ENCODE results near the gene GPR84. TPM values are rescaled to one million over a fixed set of nuclear protein-coding genes. Genes with fewer than 3 reads are reported as not detected.
A peak's percentile ranks its signal among the peaks of the same experiment; 100 is the strongest.
"Not testable (repeated sequence)": the region's sequence is repeated elsewhere in the genome, so short reads cannot be mapped to it uniquely, and the experiment has no call there.

Gene GPR84
- total and polyA plus RNA-seq, 2 donors: 0.57 to 0.62 TPM

DNA sequence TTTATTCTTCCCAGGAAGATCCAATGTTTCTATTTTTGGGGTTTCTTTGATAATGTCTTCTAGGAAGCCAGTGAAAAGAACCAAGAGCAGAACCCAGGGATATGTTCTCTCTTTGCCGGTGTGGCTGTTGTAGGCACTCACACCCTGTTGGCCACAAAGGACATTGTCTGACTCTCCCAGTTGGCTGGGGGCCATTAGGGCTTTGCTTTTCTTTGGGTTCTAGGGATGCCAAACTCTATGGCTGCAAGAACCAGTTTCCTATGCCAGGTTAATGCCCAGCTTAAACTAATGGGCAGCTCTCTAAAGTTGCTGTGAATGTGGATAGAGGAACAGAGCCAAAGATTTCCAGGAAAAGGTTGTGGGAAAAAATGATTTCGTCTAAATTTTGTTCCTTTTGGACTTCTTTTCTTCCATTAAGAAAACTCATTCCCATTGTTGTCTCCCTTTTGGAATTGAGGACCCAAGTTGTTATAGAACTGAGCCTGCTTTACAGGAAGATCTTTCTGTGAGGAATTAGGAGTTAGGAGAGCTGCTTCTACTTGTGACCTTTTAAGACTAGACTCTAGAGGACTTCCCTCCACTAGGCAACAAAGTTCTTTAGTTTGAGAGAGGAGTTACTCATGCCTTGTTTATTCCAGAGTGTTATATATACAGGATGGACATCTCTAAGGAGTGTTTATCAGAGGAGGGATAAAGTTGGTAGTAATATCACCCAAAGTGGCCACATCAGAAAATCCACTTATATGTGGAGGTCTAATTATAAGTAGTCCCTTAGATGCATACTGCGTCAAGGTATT lies 26.2 kb downstream of the GPR84 start:
- Histone ChIP-seq H3K9me3 (ENCODE audit: control insufficient read depth in 2 of 2, insufficient read depth in 1 of 2, low read length in 1 of 2) (no peaks in the 10 kb centered on the region), H3K36me3 (ENCODE audit: control insufficient read depth in 2 of 2, insufficient read depth in 2 of 2, low read length in 1 of 2) (peaks cover 22 to 24% of the 10 kb centered on the region in 2 donors), H3K27me3 (ENCODE audit: control insufficient read depth in 2 of 2, insufficient read depth in 1 of 2, low read length in 1 of 2) (no peaks in the 10 kb centered on the region), H3K4me1 (ENCODE audit: control insufficient read depth in 2 of 2, insufficient read depth in 2 of 2, low read length in 2 of 2) (peaks cover 0 to 4% of the 10 kb centered on the region in 2 donors), H3K27ac (ENCODE audit: low read depth in 1 of 2, low read length in 1 of 2) (no peak overlapping the region), H3K4me3 (ENCODE audit: low read length in 2 of 2) (no peak overlapping the region)
- WGBS: 94% methylated on average over 3 of the region's 3 CpGs
- DNase-seq (ENCODE audit: low read depth in 6 of 9, low spot score in 9 of 9): no peak

DNA sequence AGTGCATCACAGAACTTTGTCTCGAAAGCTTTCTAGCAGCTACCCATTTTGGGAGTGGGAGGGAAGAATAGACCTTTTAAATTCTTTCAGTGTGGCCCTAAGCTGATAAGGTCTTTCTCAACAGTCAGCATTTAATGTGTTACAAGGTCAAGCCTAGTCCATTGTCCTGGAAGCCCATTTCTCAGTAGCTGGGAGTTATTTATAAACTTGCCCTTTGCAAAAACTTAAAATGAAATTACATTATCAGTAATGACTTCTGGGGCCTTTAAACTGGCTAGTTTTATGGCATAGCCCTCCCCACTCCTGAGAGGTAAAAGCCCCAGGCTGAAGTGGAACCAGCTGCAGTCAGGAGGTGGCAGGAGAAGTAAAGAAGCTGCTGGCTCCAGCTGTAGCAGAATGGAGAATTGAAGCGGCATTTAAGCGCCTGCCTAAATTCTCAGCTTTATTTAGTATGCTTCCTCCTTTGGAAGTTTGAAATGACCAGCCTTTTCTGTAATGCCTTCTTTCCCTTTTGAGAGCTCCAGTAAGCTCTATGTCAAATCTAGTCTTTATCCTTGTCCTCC lies 26.9 kb downstream of the GPR84 start:
- Histone ChIP-seq H3K27ac (ENCODE audit: low read depth in 1 of 2, low read length in 1 of 2) (peak overlapping the region in 1 of 2 donors; percentile 18), H3K4me3 (ENCODE audit: low read length in 2 of 2) (no peak overlapping the region), H3K36me3 (ENCODE audit: control insufficient read depth in 2 of 2, insufficient read depth in 2 of 2, low read length in 1 of 2) (peaks cover 16 to 17% of the 10 kb centered on the region in 2 donors), H3K9me3 (ENCODE audit: control insufficient read depth in 2 of 2, insufficient read depth in 1 of 2, low read length in 1 of 2) (no peaks in the 10 kb centered on the region), H3K4me1 (ENCODE audit: control insufficient read depth in 2 of 2, insufficient read depth in 2 of 2, low read length in 2 of 2) (peaks cover 0 to 4% of the 10 kb centered on the region in 2 donors), H3K27me3 (ENCODE audit: control insufficient read depth in 2 of 2, insufficient read depth in 1 of 2, low read length in 1 of 2) (no peaks in the 10 kb centered on the region)
- WGBS: 92% methylated on average over 3 of the region's 3 CpGs
- DNase-seq (ENCODE audit: low read depth in 6 of 9, low spot score in 9 of 9): no peak

DNA sequence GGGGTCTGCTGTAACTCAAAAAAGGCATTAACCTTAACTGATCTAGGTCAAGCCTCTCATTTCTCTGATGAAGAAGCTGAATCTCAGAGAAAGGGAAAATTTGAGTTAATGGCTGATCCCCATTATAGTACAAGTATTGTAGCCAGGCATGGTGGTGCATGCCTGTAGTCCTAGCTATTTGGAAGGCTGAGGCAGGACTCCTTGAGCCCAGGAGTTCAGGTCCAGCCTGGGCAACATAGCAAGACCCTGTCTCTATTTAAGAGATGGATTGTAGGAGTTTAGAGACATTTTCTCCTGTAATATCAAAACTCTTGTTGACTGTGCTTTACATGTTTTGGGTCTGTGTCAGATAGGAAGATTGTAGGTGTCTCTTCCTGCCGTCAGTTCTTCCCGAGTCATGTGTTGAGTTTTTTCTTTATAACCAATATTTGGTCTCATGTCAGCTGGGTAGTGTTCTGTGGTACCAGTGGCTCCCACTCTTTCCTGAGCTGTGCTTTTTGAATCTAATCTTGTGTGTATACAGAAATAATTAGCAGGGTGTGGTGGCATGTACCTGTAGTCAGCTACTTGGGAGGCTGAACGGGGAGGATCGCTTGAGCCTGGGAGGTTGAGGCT lies 30.8 kb downstream of the GPR84 start:
- WGBS: 93% methylated on average over 4 of the region's 4 CpGs
- Histone ChIP-seq H3K4me1 (ENCODE audit: control insufficient read depth in 2 of 2, insufficient read depth in 2 of 2, low read length in 2 of 2) (no peaks in the 10 kb centered on the region), H3K27me3 (ENCODE audit: control insufficient read depth in 2 of 2, insufficient read depth in 1 of 2, low read length in 1 of 2) (no peaks in the 10 kb centered on the region), H3K27ac (ENCODE audit: low read depth in 1 of 2, low read length in 1 of 2) (no peak overlapping the region), H3K4me3 (ENCODE audit: low read length in 2 of 2) (no peak overlapping the region), H3K36me3 (ENCODE audit: control insufficient read depth in 2 of 2, insufficient read depth in 2 of 2, low read length in 1 of 2) (peaks cover 9 to 17% of the 10 kb centered on the region in 2 donors), H3K9me3 (ENCODE audit: control insufficient read depth in 2 of 2, insufficient read depth in 1 of 2, low read length in 1 of 2) (no peaks in the 10 kb centered on the region)
- DNase-seq (ENCODE audit: low read depth in 6 of 9, low spot score in 9 of 9): no peak

DNA sequence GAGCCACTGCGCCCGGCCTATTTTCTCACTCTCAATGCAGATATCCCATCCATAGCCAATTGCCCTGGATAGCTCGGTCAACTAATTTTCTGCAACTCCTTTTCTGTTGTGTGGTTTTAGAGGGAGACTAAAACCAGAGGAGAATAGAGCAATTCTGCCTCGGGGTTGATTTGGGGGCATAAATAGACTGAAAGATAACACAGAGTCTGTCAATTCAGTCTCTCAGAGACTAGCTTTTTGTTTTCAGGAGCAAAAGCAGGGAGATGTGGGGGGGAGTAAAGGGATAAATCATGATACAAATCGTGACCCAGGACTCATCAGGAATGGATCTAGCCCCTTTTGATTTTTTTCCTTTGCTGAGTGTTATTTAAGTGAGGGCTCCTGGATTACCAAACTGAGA lies 32.8 kb downstream of the GPR84 start:
- Histone ChIP-seq H3K9me3 (ENCODE audit: control insufficient read depth in 2 of 2, insufficient read depth in 1 of 2, low read length in 1 of 2) (no peaks in the 10 kb centered on the region), H3K4me1 (ENCODE audit: control insufficient read depth in 2 of 2, insufficient read depth in 2 of 2, low read length in 2 of 2) (no peaks in the 10 kb centered on the region), H3K36me3 (ENCODE audit: control insufficient read depth in 2 of 2, insufficient read depth in 2 of 2, low read length in 1 of 2) (peaks cover 9 to 17% of the 10 kb centered on the region in 2 donors), H3K27ac (ENCODE audit: low read depth in 1 of 2, low read length in 1 of 2) (peak overlapping the region in 1 of 2 donors; percentile 18), H3K27me3 (ENCODE audit: control insufficient read depth in 2 of 2, insufficient read depth in 1 of 2, low read length in 1 of 2) (no peaks in the 10 kb centered on the region), H3K4me3 (ENCODE audit: low read length in 2 of 2) (no peak overlapping the region)
- no peak for DNase-seq (ENCODE audit: low read depth in 6 of 9, low spot score in 9 of 9)
- over 99% methylated on average over 5 of the region's 5 CpGs for WGBS

DNA sequence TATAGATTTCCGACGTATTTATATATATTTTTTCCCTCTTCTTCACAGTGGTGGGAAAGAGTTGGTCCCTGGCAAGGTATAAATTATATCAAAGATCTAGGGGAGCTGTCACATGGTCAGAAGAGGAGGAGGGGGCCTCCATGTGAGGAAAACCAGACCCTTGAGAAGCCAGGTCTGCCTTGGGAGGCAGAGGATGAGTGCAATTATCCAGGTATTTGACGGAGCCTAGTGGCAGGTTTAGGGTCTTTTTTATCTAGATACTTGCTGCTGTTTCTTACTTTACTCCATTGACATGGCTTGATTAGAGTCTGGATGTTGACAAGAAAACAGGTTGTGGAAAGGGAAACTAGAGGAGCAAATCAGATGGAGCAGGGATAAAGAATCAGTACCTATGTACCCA lies 33.8 kb downstream of the GPR84 start:
- no peaks in the 10 kb centered on the region for H3K9me3 ChIP-seq (ENCODE audit: control insufficient read depth in 2 of 2, insufficient read depth in 1 of 2, low read length in 1 of 2)
- H3K4me1 ChIP-seq (ENCODE audit: control insufficient read depth in 2 of 2, insufficient read depth in 2 of 2, low read length in 2 of 2): peaks cover 3 to 5% of the 10 kb centered on the region in 2 donors
- no peak for DNase-seq (ENCODE audit: low read depth in 6 of 9, low spot score in 9 of 9)
- no peak overlapping the region for H3K27ac ChIP-seq (ENCODE audit: low read depth in 1 of 2, low read length in 1 of 2)
- peaks cover 9 to 17% of the 10 kb centered on the region in 2 donors for H3K36me3 ChIP-seq (ENCODE audit: control insufficient read depth in 2 of 2, insufficient read depth in 2 of 2, low read length in 1 of 2)
- no peaks in the 10 kb centered on the region for H3K27me3 ChIP-seq (ENCODE audit: control insufficient read depth in 2 of 2, insufficient read depth in 1 of 2, low read length in 1 of 2)
- no peak overlapping the region for H3K4me3 ChIP-seq (ENCODE audit: low read length in 2 of 2)
- WGBS: 96% methylated on average over 3 of the region's 3 CpGs

DNA sequence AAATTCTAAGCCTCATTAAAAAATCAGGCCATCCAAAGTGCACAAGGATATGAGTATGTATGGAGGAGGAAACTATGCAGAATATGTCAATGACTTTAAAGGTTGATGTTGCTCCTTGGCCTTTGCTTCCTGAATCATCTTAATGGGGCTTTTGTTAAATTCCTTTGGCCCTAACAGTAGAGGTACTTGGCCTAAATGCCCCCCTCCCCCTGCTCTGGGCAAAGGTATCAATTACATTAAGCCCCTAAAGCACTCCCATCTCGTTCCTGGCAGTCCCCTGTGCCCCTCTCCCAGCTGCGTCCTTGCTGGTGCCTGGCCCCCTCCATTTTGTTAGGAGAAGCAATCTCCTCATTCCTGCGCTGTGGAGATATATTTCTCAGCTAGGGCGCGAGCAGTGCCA lies 34.5 kb downstream of the GPR84 start:
- no peak overlapping the region for H3K27ac ChIP-seq (ENCODE audit: low read depth in 1 of 2, low read length in 1 of 2)

DNA sequence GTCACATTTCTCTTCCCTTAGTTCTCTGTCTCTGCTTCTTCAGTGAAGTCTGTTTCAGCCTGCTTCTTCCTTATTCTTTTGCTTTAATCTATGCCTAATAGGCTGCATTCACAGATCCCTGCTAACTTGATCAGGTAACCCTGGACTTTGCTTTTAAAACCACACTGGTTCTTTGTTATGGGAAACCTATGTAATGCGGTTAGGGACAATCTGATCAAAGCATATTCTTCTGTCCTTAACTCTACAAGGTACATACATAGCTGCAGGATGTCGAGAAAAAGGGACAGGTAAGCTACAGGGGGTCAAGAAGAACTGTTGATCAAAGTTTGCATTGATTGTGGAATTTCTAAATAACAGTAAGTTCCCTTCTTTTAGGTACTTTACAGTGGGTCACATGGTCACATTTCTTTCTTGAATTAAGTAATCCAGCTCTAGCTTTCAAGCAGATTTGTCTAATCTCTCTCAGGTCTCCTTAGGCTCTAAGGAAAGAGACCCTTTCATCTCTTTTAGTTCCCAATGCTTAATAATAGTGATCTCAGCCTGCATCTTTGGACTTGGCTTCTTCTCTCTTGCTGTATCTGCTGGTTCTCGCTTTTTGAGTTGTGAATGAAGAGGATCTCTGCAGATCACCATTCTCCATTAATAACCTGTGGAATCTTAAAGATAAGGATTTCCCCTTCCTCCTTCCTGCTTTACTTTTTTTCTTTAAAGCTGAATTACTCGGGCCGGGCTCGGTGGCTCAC lies 35.5 kb downstream of the GPR84 start:
- Histone ChIP-seq H3K36me3 (ENCODE audit: control insufficient read depth in 2 of 2, insufficient read depth in 2 of 2, low read length in 1 of 2) (peaks cover 9 to 17% of the 10 kb centered on the region in 2 donors), H3K4me3 (ENCODE audit: low read length in 2 of 2) (no peak overlapping the region), H3K9me3 (ENCODE audit: control insufficient read depth in 2 of 2, insufficient read depth in 1 of 2, low read length in 1 of 2) (no peaks in the 10 kb centered on the region), H3K4me1 (ENCODE audit: control insufficient read depth in 2 of 2, insufficient read depth in 2 of 2, low read length in 2 of 2) (peaks cover 7 to 8% of the 10 kb centered on the region in 2 donors), H3K27me3 (ENCODE audit: control insufficient read depth in 2 of 2, insufficient read depth in 1 of 2, low read length in 1 of 2) (no peaks in the 10 kb centered on the region), H3K27ac (ENCODE audit: low read depth in 1 of 2, low read length in 1 of 2) (no peak overlapping the region)
- WGBS: 98% methylated on average over 6 of the region's 6 CpGs
- no peak for DNase-seq (ENCODE audit: low read depth in 6 of 9, low spot score in 9 of 9)

More for the DNA sequence above, 34.5 kb downstream of the GPR84 start:
- Histone ChIP-seq H3K4me3 (ENCODE audit: low read length in 2 of 2) (no peak overlapping the region), H3K4me1 (ENCODE audit: control insufficient read depth in 2 of 2, insufficient read depth in 2 of 2, low read length in 2 of 2) (peaks cover 3 to 5% of the 10 kb centered on the region in 2 donors), H3K36me3 (ENCODE audit: control insufficient read depth in 2 of 2, insufficient read depth in 2 of 2, low read length in 1 of 2) (peaks cover 9 to 17% of the 10 kb centered on the region in 2 donors), H3K9me3 (ENCODE audit: control insufficient read depth in 2 of 2, insufficient read depth in 1 of 2, low read length in 1 of 2) (no peaks in the 10 kb centered on the region), H3K27me3 (ENCODE audit: control insufficient read depth in 2 of 2, insufficient read depth in 1 of 2, low read length in 1 of 2) (no peaks in the 10 kb centered on the region)
- 98% methylated on average over 5 of the region's 5 CpGs for WGBS
- DNase-seq (ENCODE audit: low read depth in 6 of 9, low spot score in 9 of 9): no peak

DNA sequence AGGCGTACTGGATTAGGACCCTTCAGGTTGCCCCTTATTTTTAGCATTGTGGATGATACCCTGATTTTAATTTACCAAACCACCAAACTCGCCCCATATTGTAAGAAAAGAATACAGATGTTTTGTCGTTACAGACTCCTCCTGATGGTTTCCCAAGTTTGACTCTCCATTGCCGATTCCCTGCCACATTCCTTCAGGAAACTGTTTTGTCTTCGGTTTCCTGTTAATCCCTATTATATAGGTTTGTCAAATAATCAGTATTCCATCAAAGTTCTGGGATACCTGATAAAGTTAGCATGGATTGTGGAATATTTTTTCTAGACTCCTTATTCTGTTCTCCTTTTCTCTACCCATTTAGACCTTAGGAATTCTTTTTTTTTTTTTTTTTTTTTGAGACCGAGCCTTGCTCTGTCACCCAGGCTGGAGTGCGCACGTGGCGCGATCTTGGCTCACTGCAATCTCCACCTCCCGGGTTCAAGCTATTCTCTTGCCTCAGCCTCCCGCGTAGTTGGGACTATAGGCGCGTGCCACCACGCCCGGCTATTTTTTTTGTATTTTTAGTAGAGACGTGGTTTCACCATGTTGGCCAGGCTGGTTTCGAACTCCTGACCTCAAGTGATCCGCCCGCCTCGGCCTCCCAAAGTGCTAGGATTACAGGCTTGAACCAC lies 38.7 kb downstream of the GPR84 start:
- 64% methylated on average over 22 of the region's 22 CpGs for WGBS
- H3K4me1 ChIP-seq (ENCODE audit: control insufficient read depth in 2 of 2, insufficient read depth in 2 of 2, low read length in 2 of 2); H3K9me3 ChIP-seq (ENCODE audit: control insufficient read depth in 2 of 2, insufficient read depth in 1 of 2, low read length in 1 of 2); DNase-seq (ENCODE audit: low read depth in 6 of 9, low spot score in 9 of 9); H3K27me3 ChIP-seq (ENCODE audit: control insufficient read depth in 2 of 2, insufficient read depth in 1 of 2, low read length in 1 of 2); H3K36me3 ChIP-seq (ENCODE audit: control insufficient read depth in 2 of 2, insufficient read depth in 2 of 2, low read length in 1 of 2): not testable (repeated sequence)
- peak overlapping the region in 1 of 2 donors; percentile 76 for H3K27ac ChIP-seq (ENCODE audit: low read depth in 1 of 2, low read length in 1 of 2)
- H3K4me3 ChIP-seq (ENCODE audit: low read length in 2 of 2): peak overlapping the region; percentile 73 to 78
